GM21619 (cell line): ENCODE data around the gene GDPD4.
"Not testable (repeated sequence)": the region's sequence is repeated elsewhere in the genome, so short reads cannot be mapped to it uniquely, and the experiment has no call there.

Experiments
- ATAC-seq: cut with Tn5 transposase; IDR thresholded peaks from one replicate; pipeline ENCODE4 v1.9.1; 2021; ENCODE audit not compliant: unreplicated experiment

GDPD4 gene

GRCh38 chr11:77300028-77300427 is 1.5 kb downstream of the GDPD4 start:
- not testable (repeated sequence) for ATAC-seq

- ATAC-seq, result no peak
These were observed 1.9 kb downstream of the GDPD4 start for GRCh38 chr11:77299528-77299993.

GRCh38 chr11:77294040-77294439 is 7.4 kb downstream of the GDPD4 start:
- ATAC-seq, result no peak

GRCh38 chr11:77289737-77290136 is 11.7 kb downstream of the GDPD4 start:
- ATAC-seq, result no peak

GRCh38 chr11:77287615-77288273 is 13.7 kb downstream of the GDPD4 start:
- no peak for ATAC-seq

DNA sequence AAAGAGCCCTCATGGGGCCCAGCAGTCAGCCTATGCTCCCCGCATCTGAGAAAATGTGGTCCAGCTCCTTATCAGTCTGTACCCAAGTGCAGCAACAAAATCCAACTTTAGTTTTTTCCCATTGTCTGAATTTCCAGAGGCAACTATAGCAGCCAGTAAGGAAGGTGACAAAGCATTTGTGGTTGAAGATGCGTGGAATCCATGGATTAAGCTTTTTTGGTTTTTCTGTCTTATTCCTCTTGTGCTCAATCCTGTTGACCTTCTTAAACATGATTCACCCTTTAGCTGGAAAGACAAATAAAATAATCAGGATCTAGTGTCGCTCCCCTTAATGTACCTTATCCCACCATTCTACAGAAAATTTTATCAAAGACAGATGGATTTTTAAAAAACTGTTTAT is 14.3 kb downstream of the GDPD4 start:
- no peak for ATAC-seq

DNA sequence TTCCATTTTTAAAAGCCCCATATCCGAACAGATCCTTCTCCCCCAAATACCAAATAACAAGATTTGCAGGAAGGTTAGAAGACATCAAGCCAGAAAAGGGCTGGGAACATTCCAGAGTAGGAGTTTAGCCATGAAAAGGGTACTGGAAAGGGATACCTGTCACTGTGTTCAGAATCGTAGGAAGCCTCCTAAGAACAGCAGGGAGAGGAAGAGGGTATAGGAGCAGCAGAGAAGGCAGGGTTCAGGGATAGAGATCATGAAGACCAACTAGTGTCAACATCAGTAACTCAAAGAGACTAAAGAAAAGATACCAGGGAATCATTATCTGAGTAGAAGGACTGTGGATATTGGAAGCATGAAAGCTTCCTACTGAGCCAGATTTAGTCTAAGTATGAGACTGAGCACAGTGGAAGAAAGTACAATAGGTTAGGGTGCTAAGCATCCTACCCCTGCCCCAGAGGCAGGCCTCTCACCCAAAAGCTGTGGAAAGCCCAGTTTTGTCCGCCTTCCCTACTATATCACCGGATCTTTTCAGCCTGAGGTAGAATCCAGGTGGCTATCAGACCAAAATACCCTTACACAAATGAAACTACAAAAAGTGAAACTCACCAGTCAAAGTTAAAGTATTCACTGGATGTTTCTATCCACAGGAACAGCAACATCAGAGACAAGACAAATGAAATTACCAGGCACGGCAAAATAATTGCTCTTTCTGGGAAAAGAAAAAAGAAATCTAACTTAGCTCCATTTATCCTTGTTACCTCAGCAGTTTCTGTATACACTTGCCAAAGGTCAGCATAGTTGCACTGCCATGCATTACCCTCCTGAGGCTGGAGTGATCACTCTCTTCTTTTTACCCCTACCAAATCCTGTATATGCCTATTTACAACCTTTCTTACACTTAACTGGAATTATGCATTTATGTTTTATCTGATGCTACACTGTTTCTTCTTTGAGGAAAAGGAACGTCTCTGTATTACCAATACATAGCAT is 16.7 kb downstream of the GDPD4 start:
- ATAC-seq, result no peak

- ATAC-seq, result no peak
These were observed 18.4 kb downstream of the GDPD4 start for GRCh38 chr11:77283101-77283500.

DNA sequence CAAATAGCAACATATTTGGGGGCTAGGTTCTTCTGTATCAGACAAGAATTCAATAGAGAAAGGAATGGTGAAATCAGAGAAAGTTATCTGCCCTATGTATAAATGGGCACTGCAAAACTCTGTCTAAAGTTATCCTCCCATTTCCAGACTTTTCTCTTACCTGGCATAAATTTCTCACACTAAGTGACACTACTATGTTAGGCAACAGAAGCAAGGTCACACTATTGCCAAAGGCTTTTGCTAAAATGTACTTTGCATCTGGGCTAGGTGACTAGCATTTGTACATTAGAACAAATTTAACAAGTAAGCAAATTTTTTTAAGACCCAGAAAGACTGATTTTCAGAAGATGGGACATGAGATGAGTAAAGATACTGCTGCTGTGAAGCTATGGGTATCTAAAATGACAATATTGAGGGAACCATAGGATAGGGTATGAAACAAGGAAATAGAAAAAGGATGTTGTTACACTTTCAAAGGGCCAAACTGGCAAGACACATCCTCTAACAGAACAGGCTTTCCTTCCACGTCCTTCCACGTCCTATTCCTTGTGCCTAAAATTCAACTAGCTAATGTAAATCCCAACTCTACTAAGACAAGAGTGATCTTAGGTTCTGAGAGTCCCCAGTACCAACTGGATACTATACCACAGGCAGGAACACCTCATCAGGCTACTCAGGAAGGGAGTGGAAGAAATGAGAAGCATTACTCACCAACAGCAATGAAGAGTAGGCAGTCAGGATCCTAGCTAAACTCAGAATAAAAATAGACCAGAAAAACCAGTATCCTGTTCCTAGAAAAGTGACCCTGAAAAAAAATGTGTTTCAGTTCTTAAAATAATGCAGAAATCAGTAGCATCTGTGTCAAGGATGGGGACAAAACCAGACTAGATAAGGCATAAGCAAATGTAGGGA is 22.6 kb downstream of the GDPD4 start:
- no peak for ATAC-seq

DNA sequence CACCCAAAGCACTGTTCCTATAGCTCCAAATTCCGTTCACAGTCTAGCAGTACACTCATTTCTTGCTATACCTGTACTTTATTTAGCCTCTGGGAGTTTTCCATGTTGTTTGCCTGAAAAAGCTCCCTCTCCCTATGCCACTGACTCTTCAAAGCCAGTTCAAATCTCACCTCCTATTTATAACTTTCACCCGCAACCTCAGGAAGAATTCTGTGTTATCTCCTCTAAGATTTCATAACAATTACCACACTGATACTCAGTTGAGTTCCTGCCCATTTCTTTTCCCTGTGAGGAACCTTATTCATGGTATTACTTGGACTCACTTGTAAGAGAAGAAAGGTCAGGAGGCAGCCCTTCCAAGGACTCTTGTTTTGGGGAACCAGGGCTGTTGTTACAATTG is 25.2 kb downstream of the GDPD4 start:
- ATAC-seq, result no peak

DNA sequence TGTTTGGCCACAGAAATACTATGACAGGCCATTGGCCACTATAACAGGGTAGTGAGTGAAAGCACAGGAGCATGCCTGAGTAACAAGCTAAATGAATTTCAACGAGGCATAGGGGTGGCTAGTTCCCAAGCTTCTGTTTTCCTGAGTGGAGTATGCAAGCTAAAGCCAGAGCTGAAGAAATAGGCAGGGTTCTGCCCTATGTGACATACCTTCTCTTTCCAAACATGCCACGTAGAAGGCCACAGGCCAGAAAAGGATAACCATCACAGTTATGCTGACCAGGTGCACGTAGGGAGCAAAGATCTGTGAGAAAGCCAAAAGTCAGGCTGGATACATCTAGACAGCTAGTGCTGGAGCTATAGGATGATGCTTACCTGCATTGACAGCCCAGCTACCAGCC is 30.6 kb downstream of the GDPD4 start:
- no peak for ATAC-seq

- no peak for ATAC-seq
These were observed 31.9 kb downstream of the GDPD4 start for GRCh38 chr11:77269484-77270123.

GRCh38 chr11:77267962-77268361 is 33.5 kb downstream of the GDPD4 start:
- no peak for ATAC-seq

GRCh38 chr11:77266766-77267165 is 34.7 kb downstream of the GDPD4 start:
- ATAC-seq, result no peak

DNA sequence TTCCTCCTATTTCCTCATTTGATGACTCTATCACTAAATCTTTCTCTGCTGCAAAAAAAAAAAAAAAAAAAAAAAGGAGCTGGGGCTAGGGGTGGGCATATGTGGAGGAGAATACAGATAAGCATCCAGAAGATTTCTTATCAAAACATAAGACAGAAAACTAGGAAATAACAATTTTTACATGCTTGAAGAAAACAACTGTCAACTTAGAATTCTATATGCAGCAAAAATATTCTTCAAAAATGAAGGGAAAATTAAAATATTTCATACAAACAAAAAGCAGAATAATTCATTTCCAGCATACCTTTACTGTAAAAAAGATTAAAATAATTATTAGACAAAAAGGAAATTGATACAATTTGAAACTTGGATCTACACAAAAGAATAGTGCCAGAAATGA is 38.7 kb downstream of the GDPD4 start:
- no peak for ATAC-seq

- no peak for ATAC-seq
These were observed 41.8 kb downstream of the GDPD4 start for GRCh38 chr11:77259641-77260040.

- no peak for ATAC-seq
These were observed 47.8 kb downstream of the GDPD4 start for GRCh38 chr11:77253690-77254089.

- ATAC-seq, result no peak
These were observed 48.8 kb downstream of the GDPD4 start for GRCh38 chr11:77252555-77253270.

DNA sequence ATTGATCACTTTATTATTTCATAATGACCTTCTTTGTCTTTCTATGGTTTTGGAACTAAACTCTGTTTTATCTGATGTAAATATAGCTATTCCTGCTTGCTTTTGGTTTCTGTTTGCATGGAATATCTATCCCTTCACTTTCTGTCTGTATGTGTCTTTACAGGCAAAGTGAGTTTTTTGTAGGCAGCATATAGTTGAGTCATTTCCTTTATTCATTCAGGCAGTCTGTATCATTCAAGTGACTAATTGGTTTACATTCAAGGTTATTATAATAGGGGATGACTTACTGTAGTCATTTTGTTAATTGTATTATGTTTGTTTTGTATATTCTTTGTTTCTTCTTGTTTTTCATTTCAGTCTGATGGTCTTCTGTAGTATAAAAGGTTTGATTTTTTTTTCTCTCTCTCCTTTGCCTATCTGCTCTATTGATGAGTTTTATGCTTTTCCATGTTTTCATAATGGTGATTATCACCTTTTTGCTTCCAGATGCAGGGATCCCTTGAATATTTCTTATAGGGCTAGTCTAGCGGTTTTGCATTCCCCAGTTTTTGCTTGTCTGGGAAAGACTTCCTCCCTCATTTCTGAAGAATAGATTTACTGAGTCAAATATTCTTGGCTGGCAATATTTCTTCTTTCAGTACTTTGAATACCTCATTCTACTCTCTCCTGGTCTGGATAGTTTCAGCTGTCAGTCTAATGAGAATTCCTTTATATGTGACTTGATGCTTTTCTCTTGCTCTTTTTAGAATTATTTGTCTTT is 50.4 kb downstream of the GDPD4 start:
- ATAC-seq, result no peak
